ENCODE measurements around the gene CNEP1R1.
A peak's percentile ranks its signal among the peaks of the same experiment; 100 is the strongest.
"Not testable (repeated sequence)": the region's sequence is repeated elsewhere in the genome, so short reads cannot be mapped to it uniquely, and the experiment has no call there.

CNEP1R1 gene, protein sequence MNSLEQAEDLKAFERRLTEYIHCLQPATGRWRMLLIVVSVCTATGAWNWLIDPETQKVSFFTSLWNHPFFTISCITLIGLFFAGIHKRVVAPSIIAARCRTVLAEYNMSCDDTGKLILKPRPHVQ

GRCh38 chr16:50024684-50025536 lies at the start of gene CNEP1R1:
Gene CNEP1R1, plus strand, starts transcription at chr16:50025225. Its CDS starts 91 bp downstream, at chr16:50025316.
- peak; percentile 96 for DNase-seq

- DNase-seq = no peak
Measured at GRCh38 chr16:49977427-49977826, 47.6 kb upstream of the CNEP1R1 start.

GRCh38 chr16:49978569-49979326 lies 46.3 kb upstream of the CNEP1R1 start:
- DNase-seq = no peak

- no peak for DNase-seq
Measured at GRCh38 chr16:49980166-49980565, 44.9 kb upstream of the CNEP1R1 start.

GRCh38 chr16:49986351-49987124 lies 38.5 kb upstream of the CNEP1R1 start:
- DNase-seq = peak; percentile 34

DNA sequence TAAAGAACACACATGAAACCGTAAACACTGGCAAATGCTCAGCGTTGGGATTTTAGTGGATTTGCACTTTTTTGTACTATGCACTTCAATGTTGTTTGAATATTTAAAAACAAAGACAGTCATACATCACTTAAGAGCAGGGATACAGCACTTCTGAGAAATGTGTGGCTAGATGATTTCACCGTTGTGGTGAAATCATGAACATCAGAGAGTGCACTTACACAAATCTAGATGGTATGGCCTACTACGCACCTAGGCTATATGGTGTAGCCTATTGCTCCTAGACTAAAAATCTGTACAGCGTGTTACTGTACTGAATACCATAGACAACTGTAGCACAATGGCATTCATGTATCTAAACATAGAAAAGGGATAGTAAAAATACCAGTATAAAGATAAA lies 37.6 kb upstream of the CNEP1R1 start:
- DNase-seq = no peak

GRCh38 chr16:49992825-49993224 lies 32.2 kb upstream of the CNEP1R1 start:
- no peak for DNase-seq

DNA sequence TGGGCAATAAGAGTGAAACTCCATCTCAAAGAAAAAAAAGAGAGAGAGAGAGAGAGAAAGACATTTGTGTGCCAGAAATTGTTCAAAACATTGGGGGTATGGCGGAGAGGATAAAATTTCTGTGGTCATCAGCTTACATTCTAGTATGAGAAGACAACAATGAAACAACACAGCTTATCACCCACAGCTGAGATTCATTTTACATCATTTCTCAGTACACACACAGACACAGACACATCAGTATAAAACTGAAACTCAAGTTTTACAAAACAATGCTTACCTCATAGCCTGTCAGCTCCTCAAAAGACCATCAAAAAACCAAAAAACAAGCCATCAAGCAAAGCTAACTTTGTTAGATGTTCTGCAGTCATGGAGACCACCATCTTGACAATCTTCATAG lies 31.4 kb upstream of the CNEP1R1 start:
- no peak for DNase-seq

DNA sequence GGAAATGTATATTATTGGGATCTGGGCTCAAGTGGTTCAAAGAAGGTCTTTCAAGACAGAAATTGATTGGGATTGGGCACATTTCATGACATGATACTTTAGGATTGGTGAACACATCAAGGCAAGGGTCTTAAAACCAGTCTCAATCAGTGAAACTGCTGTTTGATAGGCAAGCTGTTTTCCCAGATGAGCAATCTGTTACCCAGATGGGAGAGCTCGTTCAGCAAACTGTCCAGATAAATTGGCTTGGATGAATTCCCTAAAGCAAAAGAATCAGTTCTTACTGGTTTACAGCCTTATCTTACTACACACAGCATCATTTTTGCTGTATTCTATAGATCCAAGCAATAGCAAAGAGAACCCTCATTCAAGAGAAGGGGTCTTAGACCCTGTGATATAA lies 31.0 kb upstream of the CNEP1R1 start:
- DNase-seq = no peak

DNA sequence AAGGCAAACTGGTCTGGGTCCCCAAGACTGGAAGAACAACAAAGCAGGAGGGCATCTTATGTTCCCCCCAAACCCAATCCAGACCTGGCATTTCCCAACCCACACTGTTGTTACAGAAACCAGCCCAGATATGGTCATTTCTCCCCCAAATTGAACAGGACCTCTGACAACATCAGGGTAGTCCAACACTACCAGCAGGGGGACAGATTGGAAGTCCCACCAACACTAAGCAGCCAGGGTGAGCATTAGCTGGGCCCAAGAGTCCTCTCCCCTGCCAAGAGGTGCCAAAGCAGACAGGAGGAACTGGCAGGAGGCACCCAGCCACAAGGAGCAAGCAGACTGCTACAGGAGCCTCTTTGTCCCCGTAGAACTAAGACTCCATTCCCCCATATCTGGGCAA lies 29.3 kb upstream of the CNEP1R1 start:
- no peak for DNase-seq

GRCh38 chr16:49997721-49998251 lies 27.2 kb upstream of the CNEP1R1 start:
- no peak for DNase-seq

DNA sequence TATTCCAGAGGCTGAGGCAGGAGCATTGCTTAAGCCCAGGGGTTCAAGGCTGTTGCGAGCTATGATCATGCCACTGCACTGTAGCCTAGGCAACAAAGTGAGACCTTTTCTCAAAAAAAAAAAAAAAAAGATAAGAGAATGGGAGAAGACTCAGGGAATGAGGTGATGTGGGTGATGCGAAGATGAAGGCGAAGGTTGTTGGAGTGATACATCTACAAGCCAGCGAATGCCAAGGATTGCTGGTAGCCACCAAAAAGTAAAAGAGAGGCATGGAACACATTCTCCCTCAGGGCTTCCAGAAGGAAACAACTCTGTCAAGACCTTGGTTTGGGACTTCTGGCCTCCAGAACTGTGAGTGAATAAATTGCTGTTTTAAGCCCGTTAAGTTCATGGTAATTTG lies 26.0 kb upstream of the CNEP1R1 start:
- DNase-seq = no peak

DNA sequence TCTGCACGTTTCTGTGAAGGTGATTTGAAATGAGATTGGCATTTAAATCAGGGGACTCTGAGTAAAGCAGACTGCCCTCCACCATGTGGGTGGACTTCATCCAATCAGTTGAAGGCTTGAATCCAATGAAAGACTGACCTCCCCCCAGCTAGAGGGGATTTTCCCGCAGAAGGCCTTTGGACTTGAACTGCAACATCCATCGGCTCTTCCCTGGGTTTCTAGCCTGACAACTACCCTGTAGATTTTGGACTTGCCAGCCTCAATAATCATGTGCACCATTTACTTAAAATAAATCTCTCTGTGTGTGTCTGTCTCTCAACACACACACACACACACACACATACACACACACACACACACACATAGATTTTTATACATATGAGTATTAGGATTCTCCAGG lies 23.9 kb upstream of the CNEP1R1 start:
- DNase-seq = no peak

- no peak for DNase-seq
Measured at GRCh38 chr16:50002190-50002589, 22.8 kb upstream of the CNEP1R1 start.

DNA sequence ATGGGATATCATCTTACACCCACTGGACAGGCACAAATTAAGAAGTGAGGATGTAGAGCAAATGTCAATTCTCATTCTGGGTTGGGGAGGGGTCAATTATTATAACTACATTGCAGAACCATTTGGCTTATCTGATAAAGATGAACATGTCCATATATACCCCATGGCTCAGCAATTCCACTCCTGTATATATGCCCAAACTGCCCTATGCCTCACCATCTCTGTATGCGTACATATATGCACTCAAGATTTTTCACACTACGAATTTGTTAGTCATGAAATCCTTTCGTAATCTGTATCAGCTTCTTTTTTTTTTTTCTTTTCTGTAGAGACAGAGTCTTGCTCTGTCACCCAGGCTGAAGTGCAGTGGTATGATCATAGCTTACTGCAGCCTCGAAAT lies 20.8 kb upstream of the CNEP1R1 start:
- no peak for DNase-seq

- no peak for DNase-seq
Measured at GRCh38 chr16:50006964-50007363, 18.1 kb upstream of the CNEP1R1 start.

DNA sequence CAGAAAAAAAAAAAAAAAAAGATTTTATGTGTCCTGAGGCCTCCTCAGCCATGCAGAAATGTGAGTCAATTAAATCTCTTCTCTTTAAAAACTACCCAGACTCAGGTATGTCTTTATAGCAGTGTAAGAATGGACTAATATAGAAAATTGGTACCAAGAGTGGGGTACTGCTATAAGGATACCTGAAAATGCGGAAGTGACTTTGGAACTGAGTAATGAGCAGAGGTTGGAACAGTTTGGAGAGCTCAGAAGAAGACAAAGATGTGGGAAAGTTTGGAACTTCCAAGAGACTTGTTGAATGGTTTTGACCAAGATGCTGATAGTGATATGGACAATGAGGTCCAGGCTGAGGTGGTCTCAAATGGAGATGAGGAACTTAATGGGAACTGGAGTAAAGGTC lies 17.3 kb upstream of the CNEP1R1 start:
- DNase-seq = no peak

GRCh38 chr16:50010212-50010611 lies 14.8 kb upstream of the CNEP1R1 start:
- no peak for DNase-seq

DNA sequence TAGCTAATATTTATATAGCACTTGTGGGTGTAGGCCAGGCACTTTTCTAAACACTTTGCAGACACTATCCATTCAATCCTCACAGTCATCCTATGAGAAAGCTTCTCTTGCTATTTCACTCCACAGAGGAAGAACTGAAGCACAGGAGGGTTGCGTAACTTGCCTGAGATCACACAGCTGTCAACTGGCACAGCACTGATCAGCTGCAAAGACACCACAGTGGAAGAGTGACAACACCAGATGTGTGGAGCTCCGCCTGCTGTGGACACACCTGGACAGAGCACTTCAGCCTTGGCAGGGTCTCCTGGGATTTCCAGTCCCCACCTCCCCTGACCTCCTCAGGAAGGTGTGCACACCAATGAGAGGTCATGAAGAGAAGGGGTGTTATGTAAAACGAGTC lies 13.3 kb upstream of the CNEP1R1 start:
- DNase-seq = no peak

- no peak for DNase-seq
Measured at GRCh38 chr16:50012182-50012581, 12.8 kb upstream of the CNEP1R1 start.

- DNase-seq = not testable (repeated sequence)
Measured at GRCh38 chr16:50014211-50014610, 10.8 kb upstream of the CNEP1R1 start.

- DNase-seq = no peak
Measured at GRCh38 chr16:50015631-50016030, 9.4 kb upstream of the CNEP1R1 start.

DNA sequence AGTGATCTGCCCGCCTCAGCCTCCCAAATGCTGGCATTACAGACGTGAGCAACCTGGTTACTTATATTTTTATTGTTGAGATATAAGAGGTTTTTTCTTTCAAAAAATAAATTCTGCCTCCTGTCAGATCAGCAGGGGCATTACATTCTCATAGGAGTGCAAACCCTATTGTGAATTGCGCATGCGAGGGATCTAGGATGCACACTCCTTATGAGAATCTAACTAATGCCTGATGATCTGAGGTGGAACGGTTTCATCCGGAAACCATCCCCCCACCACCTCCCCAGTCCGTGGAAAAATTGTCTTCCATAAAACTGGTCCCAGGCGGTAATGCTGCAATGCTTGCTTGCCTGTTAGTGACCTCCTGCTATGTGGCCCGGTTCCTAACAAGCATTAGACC lies 7.5 kb upstream of the CNEP1R1 start:
- DNase-seq = no peak
